MM.1S (cell line): ENCODE results near the gene CAMK2G.

Experiments
- CTCF ChIP-seq: fragments of 300-600 bp; sonication (generic); IDR thresholded peaks from 2 replicates; pipeline ENCODE4 v1.5.1; 2016; ENCODE audit warnings: antibody characterized with exemption, low read length, mixed read lengths
- EZH2 ChIP-seq: fragments of 300-600 bp; sonication (generic); optimal IDR thresholded peaks from 2 replicates; pipeline ENCODE3; 2017; ENCODE audit warnings: low read depth, mild to moderate bottlenecking, antibody characterized with exemption, low read length, mixed read lengths
- EZH2phosphoT487 ChIP-seq: fragments of 300-600 bp; sonication (generic); IDR thresholded peaks from 2 replicates; pipeline ENCODE4 v1.6.1; 2018; ENCODE audit warnings: antibody characterized with exemption, low read length

DNA sequence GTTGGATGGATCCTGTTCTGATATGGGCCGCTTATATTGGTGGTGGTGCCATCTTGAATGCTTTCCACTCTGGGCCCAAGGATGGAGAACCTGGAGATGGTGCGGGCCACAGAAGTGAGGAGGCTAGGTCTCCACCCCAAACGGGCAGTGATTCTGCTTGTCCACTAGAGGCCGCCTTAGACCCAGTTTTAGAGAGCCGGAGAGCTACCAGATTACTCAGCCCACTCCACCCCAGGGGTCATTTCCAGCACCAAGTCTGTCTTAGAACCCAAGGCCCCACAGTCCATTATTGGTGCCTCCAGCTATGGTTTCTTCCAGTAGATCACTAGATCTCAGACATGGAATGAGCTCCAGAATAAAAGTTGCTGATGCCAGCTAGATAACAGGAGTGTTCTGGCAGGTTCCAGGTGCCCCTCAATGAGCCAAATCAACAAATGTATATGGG lies 11.8 kb upstream of the CAMK2G start:
- TF ChIP-seq CTCF: peak; percentile 85
- no peak for TF ChIP-seq EZH2
- no peak for TF ChIP-seq EZH2phosphoT487
